NCI-H748 (cell line): Measurements from ENCODE around the gene RAB40A.
A peak's percentile ranks its signal among the peaks of the same experiment; 100 is the strongest.

Experiments
- DNase-seq: peaks from one replicate; lab custom pipeline; 2025; ENCODE audit not compliant: unreplicated experiment; lab: John Stamatoyannopoulos, UW

Gene RAB40A

GRCh38 chrX:103519389-103519788, at the start of gene RAB40A:
RAB40A (minus strand) TSS chrX:103519489; CDS start chrX:103500756, 18,733 bp downstream.
- DNase-seq: no peak

- DNase-seq: no peak
Observed at GRCh38 chrX:103565752-103566151, 46.5 kb upstream of the RAB40A start.

- no peak for DNase-seq
Observed at GRCh38 chrX:103565197-103565596, 45.9 kb upstream of the RAB40A start.

GRCh38 chrX:103562801-103563200, 43.5 kb upstream of the RAB40A start:
- no peak for DNase-seq

GRCh38 chrX:103560256-103560655, 41.0 kb upstream of the RAB40A start:
- DNase-seq: no peak

- no peak for DNase-seq
Observed at GRCh38 chrX:103556963-103557612, 37.8 kb upstream of the RAB40A start.

GRCh38 chrX:103554687-103555424, 35.6 kb upstream of the RAB40A start:
- DNase-seq: peak; percentile 10

GRCh38 chrX:103552236-103552635, 32.9 kb upstream of the RAB40A start:
- no peak for DNase-seq

- DNase-seq: no peak
Observed at GRCh38 chrX:103550415-103551051, 31.2 kb upstream of the RAB40A start.

DNA sequence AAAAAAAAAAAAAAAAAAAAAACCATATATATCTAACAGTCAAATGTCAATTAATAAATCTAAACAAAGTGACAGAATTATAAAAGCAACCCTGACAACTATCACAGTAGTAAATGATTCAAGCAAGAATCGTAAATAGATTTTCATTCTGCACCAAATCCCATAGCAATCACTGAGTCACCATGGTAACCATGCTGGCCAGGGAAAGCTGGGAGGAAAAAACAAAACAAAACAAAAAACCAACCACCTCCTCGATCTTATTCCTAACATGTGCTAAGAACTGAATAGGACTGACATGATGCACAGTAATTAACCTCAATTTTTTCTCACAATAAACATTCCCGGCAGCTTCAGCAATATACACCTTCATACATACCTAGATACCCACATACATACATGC, 30.6 kb upstream of the RAB40A start:
- peak; percentile 21 for DNase-seq

DNA sequence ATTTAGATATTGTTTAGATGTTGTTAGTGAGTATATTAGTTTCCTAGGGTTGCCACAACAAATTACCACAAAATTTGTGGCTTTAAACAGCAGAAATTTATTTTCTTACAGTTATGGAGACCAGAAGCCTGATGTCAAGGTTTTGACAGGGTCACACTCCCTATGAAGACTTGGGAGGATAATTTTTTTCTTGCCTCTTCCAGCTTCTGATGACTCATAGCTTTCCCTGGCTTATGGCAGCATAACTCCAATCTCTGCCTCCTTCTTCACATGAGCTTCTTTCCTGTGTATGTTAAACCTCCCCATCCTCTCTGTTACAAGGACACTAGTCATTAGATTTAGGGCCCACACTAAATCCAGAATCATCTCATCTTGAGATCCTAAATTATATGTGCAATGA, 20.9 kb upstream of the RAB40A start:
- no peak for DNase-seq

DNA sequence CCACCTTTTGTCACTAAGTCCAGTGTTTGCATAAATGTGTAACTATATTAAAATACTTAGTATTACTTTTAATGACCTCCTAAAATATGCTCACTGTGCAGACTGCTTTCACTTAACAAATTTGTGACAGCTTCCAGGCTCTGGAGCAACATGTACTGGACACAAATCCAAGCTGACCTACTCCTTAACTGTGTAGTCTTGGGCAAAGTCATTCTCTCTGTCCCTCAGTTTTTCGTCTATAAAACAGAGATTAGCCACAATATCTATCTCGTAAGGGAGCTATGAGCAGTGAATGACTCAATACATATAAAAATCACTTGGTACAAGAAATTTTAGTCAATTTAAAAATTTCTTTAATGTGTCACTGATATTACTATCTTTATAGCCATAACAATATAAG, 20.4 kb upstream of the RAB40A start:
- no peak for DNase-seq

- DNase-seq: no peak
Observed at GRCh38 chrX:103538728-103539127, 19.4 kb upstream of the RAB40A start.

DNA sequence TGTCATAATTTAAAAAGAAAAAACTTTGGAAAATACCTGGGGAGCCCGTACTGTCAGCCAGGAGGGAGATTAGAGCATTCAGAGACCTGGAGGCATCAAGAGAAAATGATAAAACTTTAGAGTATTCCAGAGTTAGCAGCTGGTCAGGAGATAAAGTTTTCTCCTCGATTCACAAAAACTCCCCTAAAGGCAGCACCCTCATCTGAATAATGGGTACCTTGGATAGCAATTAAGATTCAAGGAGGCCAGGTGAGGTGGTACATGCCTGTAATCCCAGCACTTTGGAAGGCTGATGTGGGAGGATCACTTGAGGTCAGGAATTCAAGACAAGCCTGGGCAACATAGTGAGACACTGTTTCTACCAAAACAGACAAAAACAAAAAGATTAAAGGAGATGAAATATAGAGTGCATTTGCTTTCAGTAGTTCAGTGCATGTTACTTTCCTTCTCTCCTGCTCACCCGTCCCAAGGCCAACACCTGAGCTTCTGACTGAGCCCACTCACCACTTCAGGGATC, 18.6 kb upstream of the RAB40A start:
- no peak for DNase-seq

GRCh38 chrX:103536732-103537131, 17.4 kb upstream of the RAB40A start:
- DNase-seq: no peak

GRCh38 chrX:103536071-103536470, 16.8 kb upstream of the RAB40A start:
- no peak for DNase-seq

DNA sequence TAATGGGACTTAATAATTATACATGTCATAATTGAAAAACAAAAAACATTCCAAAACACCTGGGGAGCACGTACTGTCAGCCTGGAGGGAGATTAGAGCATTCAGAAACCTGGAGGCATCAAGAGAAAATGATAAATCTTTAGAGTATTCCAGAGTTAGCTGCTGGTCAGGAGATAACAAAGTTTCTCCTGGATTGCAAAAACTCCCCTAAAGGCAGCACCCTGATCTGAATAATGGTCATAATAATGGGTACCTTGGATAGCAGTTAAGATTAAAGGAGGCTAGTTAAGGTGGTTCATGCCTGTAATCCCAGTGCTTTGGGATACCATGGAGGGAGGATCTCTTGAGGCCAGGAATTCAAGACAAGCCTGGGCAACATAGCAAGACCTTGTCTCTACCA, 15.9 kb upstream of the RAB40A start:
- no peak for DNase-seq

DNA sequence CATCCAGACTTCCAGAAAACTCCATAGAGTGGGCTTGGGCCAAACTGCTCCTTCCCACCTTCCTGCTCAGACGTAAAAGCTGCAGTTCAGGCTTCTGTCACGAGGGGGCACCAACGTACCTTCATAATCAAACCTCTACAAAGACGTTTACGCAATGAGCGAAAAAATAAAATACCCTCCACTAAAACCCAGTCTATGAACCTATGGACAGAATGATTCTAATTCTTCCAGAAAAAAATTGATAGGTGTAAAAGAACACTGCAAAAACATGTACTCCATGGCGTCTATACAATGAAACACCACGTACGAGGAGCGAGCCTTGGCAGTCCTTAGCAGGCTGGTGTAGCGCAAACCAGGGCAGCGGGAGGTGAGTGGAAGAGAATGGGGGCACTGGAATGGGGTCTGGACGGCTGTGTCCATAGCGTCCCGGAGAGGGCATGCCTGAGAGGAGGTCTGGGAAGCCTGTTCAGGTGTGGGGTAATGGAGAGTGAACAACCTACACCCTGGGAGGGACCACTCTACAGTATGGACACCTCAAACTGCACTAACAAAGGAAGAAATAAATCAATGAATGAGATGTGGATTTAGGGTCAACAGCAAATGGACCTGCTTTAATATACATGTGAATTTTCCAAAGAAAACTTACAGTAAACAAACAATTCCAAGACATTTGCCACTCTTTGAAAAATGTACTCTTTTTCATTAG, 14.4 kb upstream of the RAB40A start:
- peak; percentile 62 for DNase-seq

DNA sequence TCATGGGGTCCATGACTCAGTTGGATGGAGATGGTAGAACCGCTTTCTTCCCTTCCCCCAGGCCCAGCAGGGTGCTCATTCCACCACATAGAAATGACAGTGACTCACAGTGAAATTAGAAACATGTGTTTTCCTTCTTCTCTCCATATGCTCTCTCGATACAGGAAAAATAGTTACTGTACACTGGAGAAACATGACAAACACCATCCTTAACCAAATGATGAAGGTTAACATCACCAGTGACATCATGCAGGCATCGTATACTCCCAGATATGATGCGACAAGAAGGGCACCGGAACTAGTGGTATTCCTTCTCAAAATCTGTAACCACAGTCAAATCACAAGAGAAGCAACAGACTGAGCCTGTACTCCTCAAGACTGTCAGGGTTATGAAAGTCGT, 11.7 kb upstream of the RAB40A start:
- no peak for DNase-seq

- DNase-seq: no peak
Observed at GRCh38 chrX:103530545-103530944, 11.3 kb upstream of the RAB40A start.

- no peak for DNase-seq
Observed at GRCh38 chrX:103529550-103529949, 10.3 kb upstream of the RAB40A start.
